T follicular helper cell (primary cell): ENCODE data around the gene MYO5B.
"Not testable (repeated sequence)": the region's sequence is repeated elsewhere in the genome, so short reads cannot be mapped to it uniquely, and the experiment has no call there.

Source experiments
- DNase-seq: peaks from one replicate; pipeline ENCODE4 v3.0.0-alpha.2; 2020; ENCODE audit warnings: low read depth

MYO5B gene

GRCh38 chr18:49854681-49855080 is 340.3 kb downstream of the MYO5B start:
- no peak for DNase-seq

- DNase-seq: no peak
Observed at GRCh38 chr18:49853436-49853835, 341.5 kb downstream of the MYO5B start.

- no peak for DNase-seq
Observed at GRCh38 chr18:49853011-49853410, 341.9 kb downstream of the MYO5B start.

- no peak for DNase-seq
Observed at GRCh38 chr18:49851624-49852023, 343.3 kb downstream of the MYO5B start.

GRCh38 chr18:49850636-49851035 is 344.3 kb downstream of the MYO5B start:
- no peak for DNase-seq

GRCh38 chr18:49849331-49850217 is 345.4 kb downstream of the MYO5B start:
- DNase-seq: no peak

- no peak for DNase-seq
Observed at GRCh38 chr18:49848115-49848514, 346.8 kb downstream of the MYO5B start.

- DNase-seq: no peak
Observed at GRCh38 chr18:49847524-49847923, 347.4 kb downstream of the MYO5B start.

GRCh38 chr18:49846718-49847470 is 348.1 kb downstream of the MYO5B start:
- no peak for DNase-seq

GRCh38 chr18:49846361-49846662 is 348.6 kb downstream of the MYO5B start:
- DNase-seq: no peak

GRCh38 chr18:49845629-49846360 is 349.2 kb downstream of the MYO5B start:
- DNase-seq: no peak

- no peak for DNase-seq
Observed at GRCh38 chr18:49844903-49845302, 350.0 kb downstream of the MYO5B start.

GRCh38 chr18:49843778-49844625 is 350.9 kb downstream of the MYO5B start:
- DNase-seq: no peak

- no peak for DNase-seq
Observed at GRCh38 chr18:49843131-49843530, 351.8 kb downstream of the MYO5B start.

GRCh38 chr18:49842656-49843055 is 352.3 kb downstream of the MYO5B start:
- no peak for DNase-seq

- no peak for DNase-seq
Observed at GRCh38 chr18:49841236-49842217, 353.4 kb downstream of the MYO5B start.

- no peak for DNase-seq
Observed at GRCh38 chr18:49839012-49839411, 355.9 kb downstream of the MYO5B start.

GRCh38 chr18:49838381-49838780 is 356.6 kb downstream of the MYO5B start:
- DNase-seq: no peak

GRCh38 chr18:49837889-49838288 is 357.1 kb downstream of the MYO5B start:
- DNase-seq: no peak

GRCh38 chr18:49837316-49837835 is 357.6 kb downstream of the MYO5B start:
- DNase-seq: not testable (repeated sequence)
